A549 (cell line): Measurements from ENCODE around the gene POLR2L.

Experiments used
- CHD2 ChIP-seq: fragments of 150-350 bp; IDR thresholded peaks from 2 replicates; pipeline ENCODE4 v1.6.1; 2014; ENCODE audit warnings: low read length; ENCODE audit not compliant: partially characterized antibody
- CTCF ChIP-seq: fragments of >200 bp; sonication (Bioruptor Twin); formaldehyde crosslinking; IDR thresholded peaks from 3 replicates; pipeline ENCODE4 v1.5.1; 2016
- EP300 ChIP-seq, 2 experiments: fragments of >200 bp; sonication (Bioruptor Twin); formaldehyde crosslinking; IDR thresholded peaks; 2 replicates in 1 of 2; 3 replicates in 1 of 2; pipeline ENCODE4 v1.6.1; 2016 to 2017
- HES2 ChIP-seq: fragments of >200 bp; sonication (Bioruptor Twin); formaldehyde crosslinking; IDR thresholded peaks from 2 replicates; pipeline ENCODE4 v1.6.1; 2016
- POLR2A ChIP-seq: IDR thresholded peaks from 2 replicates; pipeline ENCODE4 v1.6.1; 2012; ENCODE audit warnings: mild to moderate bottlenecking, low read length
- RCOR1 ChIP-seq: fragments of 150-350 bp; IDR thresholded peaks from 2 replicates; pipeline ENCODE4 v1.6.1; 2014; ENCODE audit warnings: antibody characterized with exemption, low read length, low read depth
- REST ChIP-seq: fragments of 200-600 bp; sonication (generic); IDR thresholded peaks from 2 replicates; pipeline ENCODE4 v1.6.1; 2016; ENCODE audit warnings: antibody characterized with exemption, mild to moderate bottlenecking, moderate library complexity
- ZNF302 ChIP-seq: fragments of 250-450 bp; sonication (Bioruptor Pico); IDR thresholded peaks from 2 replicates; pipeline ENCODE4 v1.9.0; 2021; ENCODE audit warnings: inconsistent platforms, mild to moderate bottlenecking, moderate library complexity
- TF ChIP-seq, protein P1 (sequence below): IDR thresholded peaks from 2 replicates; pipeline ENCODE4 v1.6.1; 2012

GRCh38 chr11:855796-856195, 13.5 kb upstream of the POLR2L start:
- TF ChIP-seq EP300 (IDR thresholded peaks at IDR 0.05) = no peak
- TF ChIP-seq POLR2A = no peak
- TF ChIP-seq CHD2 = no peak
- TF ChIP-seq, protein P1, sequence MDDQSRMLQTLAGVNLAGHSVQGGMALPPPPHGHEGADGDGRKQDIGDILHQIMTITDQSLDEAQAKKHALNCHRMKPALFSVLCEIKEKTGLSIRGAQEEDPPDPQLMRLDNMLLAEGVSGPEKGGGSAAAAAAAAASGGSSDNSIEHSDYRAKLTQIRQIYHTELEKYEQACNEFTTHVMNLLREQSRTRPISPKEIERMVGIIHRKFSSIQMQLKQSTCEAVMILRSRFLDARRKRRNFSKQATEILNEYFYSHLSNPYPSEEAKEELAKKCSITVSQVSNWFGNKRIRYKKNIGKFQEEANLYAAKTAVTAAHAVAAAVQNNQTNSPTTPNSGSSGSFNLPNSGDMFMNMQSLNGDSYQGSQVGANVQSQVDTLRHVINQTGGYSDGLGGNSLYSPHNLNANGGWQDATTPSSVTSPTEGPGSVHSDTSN = no peak
- TF ChIP-seq RCOR1 = no peak
- TF ChIP-seq CTCF = no peak
- TF ChIP-seq HES2 = no peak
- no peak for TF ChIP-seq REST
- no peak for TF ChIP-seq ZNF302 (CRISPR knock-in tag)
